Epithelial cell of proximal tubule (primary cell): ENCODE data around the gene MORN1. TPM values are rescaled to one million over a fixed set of nuclear protein-coding genes. Genes with fewer than 3 reads are reported as not detected.

Experiments
- DNase-seq: peaks from one replicate; pipeline ENCODE4 v3.0.0-alpha.2; 2011; ENCODE audit warnings: low read depth
- H3K4me3 ChIP-seq: 2 replicates; pipeline ENCODE4 v1.5.1; 2011; ENCODE audit warnings: low read depth, mild to moderate bottlenecking, low read length
- CTCF ChIP-seq: conservative IDR thresholded peaks from 2 replicates; pipeline ENCODE4 v1.5.1; 2012; ENCODE audit warnings: low read depth, mild to moderate bottlenecking, low read length
- total RNA-seq: library from RNA; depleted of rRNA; stranded (reverse); fragments of >200 nt; gene quantifications from 2 replicates; pipeline ENCODE4 v1.2.3, GENCODE V29; 2015

Gene MORN1
- total RNA-seq, 1 donor from 2014 or later, result 8.1 TPM

DNA sequence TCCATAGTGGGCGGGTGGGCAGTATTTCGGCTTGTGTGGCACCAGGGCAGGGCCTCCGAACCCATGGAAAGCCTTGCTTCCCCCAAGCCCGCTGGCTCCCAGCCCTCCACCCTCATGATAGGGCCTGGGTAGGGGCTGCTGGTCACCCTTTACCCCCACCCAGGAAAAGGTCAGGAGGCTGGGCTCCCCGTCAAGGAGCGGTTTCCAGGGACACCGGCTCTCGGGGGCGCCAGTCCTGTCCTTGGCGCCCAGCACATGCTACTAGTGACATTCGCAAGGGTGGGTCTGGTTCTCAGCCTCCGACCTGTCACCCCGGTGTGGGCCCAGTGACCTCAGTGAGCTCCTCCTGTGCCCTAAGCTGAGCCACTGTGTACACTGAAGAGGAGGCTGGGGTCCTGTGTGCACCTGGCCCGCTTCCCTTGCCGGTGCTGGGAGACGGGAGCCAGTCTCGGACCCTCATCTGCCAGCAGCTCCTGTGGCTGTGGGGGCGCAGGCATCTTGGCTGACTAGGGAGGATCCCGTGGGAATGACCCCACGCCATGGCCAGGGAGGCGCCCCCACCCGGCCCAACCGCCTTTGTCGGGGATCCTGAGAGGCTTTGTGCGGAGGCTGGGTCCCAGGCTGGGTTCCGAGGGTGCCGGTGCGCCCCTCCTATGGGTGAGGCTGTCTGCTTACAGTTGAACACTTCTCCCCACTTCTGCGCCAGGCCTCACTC, 108.6 kb downstream of the MORN1 start:
- no peak for TF ChIP-seq CTCF
- DNase-seq, result no peak
- H3K4me3 ChIP-seq, result no peak overlapping the region

DNA sequence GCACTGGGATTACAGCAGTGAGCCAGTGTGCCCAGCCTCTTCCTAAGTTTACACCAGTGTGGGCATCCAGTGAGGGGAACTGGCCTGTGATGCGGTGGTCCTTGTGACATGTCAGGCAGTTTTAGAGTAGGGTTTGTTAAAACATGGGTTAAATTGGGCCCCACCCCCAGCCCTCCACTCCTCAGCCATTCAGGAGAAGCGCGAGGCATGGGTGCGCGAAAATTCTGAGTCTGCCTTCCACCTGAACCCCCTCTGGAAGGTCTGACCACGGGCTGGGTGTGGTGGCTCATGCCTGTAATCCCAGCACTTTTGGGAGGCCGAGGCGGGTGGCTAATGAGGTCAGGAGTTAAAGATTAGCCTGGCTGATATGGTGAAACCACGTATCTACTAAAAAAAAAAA, 111.5 kb downstream of the MORN1 start:
- no peak for TF ChIP-seq CTCF
- DNase-seq, result no peak
- H3K4me3 ChIP-seq, result no peak overlapping the region

DNA sequence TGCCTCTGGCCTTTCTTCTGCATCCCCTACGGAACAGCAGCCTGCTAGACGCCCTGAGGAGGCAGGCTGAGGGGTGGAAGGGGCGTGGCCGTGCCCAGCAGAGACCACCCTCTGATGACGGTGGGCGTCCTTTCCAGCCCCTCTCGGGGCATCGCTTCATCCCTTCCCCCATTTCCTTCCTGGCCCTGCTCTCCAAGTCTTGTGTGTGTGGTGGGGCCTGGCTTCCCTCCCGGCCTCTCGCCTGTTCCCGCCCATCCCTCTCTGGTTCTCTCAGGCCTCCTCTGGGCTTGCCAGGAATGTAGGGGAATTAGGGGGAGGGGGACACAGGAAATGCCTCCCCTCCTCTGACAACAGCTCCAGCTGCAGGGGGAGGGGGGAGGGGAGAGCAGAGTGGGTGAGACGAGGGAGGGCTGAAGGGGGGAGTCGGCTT, 112.1 kb downstream of the MORN1 start:
- no peak for DNase-seq
- H3K4me3 ChIP-seq, result no peak overlapping the region
- TF ChIP-seq CTCF, result no peak

GRCh38 chr1:2278591-2279209, 112.7 kb downstream of the MORN1 start:
- TF ChIP-seq CTCF, result no peak
- H3K4me3 ChIP-seq, result no peak overlapping the region
- DNase-seq, result no peak

DNA sequence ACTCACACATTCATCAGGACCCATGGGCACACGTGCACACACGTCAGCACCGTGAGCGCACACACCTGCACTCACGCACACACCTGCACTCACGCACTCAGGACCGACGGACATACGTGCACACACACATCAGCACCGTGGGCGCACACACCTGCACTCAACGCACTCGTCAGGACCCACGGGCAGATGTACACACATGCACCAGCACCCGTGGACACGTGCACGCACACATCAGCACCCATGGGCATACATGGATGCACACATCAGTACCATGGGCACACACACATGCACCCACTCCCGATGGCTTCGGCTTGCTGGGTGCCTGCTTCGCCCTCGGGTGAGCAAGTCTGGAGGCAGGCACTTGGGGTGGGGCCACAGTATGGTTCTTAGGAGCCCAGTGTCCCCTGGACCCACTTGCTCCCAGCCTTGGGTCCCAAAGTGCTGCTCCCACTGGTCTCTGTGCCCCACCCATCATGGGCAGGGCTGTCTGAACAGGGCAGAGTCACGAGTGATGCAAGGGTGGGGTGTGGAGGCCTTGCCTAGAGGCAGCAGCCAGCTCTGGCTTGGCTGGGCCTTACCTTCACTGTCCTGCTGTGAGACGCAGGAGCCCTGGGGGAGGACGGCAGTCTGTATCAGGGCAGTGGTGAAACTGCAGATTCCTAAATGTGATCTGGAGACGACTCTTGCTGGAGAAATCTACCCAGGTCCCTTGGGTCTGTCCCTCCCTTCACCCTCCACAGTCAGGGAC, 113.4 kb downstream of the MORN1 start:
- no peak for DNase-seq
- no peak for TF ChIP-seq CTCF

GRCh38 chr1:2276803-2277580, 114.4 kb downstream of the MORN1 start:
- no peak overlapping the region for H3K4me3 ChIP-seq
- no peak for DNase-seq
- TF ChIP-seq CTCF, result no peak

More for the DNA sequence above, 113.4 kb downstream of the MORN1 start:
- no peak overlapping the region for H3K4me3 ChIP-seq
